Myocyte (in vitro differentiated cells): Measurements from ENCODE around the gene ABI3BP. TPM values are rescaled to one million over a fixed set of nuclear protein-coding genes. Genes with fewer than 3 reads are reported as not detected.

ENCODE experiments used
- DNase-seq: peaks from one replicate; pipeline ENCODE4 v3.0.0-alpha.2; 2012; ENCODE audit warnings: low read depth
- total RNA-seq: library from RNA; depleted of rRNA; stranded (reverse); fragments of >200 nt; gene quantifications from 2 replicates; pipeline ENCODE4 v1.2.3, GENCODE V29; 2014

Gene ABI3BP
- total RNA-seq, 1 donor from 2014 or later: 97.0 TPM

DNA sequence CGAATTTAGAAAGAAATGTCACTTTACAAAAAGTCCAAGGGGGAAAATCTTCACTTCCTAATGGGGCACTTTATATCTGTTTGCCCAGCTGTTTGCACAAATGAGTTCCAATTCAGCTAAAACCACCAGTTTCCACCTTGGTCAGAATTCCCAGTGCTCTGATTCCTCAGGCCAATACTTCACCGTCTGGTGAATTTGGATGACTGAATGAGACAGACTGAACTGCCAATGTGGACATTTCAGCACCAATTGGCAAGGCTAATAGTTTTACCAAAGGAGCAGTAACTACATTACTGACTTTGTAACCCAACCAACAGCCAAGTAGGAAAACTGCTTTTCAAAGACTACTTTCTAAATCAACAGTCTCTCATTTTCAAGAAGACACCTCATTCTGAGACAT lies 51.8 kb downstream of the ABI3BP start:
- no peak for DNase-seq

DNA sequence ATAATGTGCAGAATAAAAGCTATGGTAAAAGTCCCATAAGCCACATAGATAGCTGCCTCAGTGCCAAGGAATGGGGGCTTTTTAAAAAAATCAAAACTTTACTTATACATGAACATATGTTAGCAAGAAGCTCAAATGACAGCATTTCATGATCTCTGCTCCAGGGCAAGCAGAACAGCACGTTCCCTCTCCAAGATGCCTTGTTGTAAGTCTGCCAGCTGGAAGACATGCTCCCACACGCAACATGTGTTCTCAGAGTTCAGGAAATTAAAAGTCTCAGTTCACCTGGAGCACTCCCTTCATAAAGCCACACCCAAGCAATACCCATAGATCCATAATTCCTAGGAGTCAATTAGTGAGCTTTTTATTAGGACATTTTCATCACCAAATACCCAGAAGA lies 52.2 kb downstream of the ABI3BP start:
- no peak for DNase-seq

DNA sequence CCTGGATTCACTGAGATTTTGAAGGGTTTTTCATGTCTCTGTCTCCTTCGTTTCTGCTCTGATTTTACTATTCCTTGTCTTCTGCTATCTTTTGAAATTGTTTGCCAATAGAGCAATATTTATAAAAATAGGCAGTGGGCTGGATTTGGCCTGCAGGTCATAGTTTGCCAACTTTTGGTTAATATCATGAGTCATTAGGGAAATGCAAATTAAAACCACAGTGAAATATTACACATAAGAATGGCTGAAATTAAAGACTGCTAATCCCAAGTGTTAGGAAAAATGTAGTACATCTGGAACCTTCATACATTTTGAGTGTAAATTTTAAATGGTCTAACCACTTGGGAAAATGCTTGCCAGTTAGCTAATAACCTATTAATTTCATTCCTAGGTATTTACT lies 56.3 kb downstream of the ABI3BP start:
- DNase-seq: no peak

DNA sequence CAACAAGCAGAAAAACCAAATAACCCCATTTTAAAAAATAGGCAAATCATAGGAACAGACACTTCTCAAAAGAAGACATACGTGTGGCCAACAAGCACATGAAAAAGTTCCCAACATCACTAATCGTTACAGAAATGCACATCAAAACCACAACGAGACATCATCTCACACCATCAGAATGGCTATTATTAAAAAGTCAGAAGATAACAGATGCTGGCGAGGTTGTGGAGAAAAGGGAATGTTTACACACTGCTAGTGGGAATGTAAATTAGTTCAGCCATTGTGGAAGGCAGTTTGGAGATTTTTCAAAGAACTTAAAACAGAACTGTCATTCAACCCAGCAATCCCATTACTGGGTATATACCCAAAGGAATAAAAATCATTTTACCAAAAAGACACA lies 60.7 kb downstream of the ABI3BP start:
- DNase-seq: no peak

DNA sequence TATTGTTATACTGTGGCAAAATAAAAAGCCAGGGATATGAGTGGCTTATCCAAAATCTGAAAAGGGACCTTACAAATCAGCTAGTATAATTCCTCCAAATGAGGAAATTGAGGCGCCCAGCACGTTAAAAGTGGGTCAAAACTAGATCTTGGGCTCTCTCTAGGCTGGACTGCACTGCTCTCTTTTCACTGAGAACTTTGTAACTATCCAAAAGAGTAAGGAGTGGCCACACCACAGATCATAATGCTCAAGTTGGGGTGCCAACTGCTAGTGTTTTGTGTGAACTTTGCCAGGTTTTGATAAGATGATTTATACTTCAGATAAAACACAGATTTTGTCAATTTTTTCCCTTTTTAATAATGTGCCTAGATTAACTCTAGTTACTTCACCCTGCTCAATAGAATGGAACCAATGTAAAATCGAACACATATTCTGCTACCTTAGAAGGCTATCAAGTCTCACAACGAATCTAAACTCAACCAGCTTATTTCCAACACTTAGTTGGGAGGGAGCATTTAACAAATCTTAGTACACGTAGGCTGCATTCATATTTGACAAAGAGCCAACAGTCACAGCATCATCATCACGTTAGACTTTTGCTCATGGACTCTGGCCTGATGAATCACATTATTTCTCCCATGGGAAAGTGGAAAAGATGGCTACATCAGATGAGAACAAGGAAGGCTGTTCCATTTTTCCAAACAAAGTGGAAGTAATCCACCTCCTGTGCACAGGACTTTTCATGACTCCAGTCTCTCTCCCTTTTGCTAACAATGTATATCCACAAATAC lies 64.4 kb downstream of the ABI3BP start:
- peak; percentile 76 for DNase-seq

DNA sequence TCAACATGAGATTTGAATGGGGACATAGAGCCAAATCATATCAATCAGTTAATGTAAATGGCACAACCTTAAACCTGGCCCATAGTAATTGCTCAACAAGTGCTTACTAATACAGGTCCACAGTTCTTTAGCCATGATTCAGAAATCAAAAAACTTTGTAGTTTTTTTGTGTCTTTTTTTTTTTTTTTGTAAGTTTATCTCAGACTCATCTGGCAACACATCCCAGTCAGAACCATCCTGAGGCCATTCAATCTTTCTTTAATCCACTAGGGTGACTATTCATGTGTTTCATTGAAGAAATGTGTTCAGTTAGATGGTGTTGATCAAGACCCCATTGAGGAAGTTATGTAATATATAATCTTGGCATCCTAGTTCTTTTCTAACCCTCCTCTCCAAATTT lies 65.4 kb downstream of the ABI3BP start:
- no peak for DNase-seq

DNA sequence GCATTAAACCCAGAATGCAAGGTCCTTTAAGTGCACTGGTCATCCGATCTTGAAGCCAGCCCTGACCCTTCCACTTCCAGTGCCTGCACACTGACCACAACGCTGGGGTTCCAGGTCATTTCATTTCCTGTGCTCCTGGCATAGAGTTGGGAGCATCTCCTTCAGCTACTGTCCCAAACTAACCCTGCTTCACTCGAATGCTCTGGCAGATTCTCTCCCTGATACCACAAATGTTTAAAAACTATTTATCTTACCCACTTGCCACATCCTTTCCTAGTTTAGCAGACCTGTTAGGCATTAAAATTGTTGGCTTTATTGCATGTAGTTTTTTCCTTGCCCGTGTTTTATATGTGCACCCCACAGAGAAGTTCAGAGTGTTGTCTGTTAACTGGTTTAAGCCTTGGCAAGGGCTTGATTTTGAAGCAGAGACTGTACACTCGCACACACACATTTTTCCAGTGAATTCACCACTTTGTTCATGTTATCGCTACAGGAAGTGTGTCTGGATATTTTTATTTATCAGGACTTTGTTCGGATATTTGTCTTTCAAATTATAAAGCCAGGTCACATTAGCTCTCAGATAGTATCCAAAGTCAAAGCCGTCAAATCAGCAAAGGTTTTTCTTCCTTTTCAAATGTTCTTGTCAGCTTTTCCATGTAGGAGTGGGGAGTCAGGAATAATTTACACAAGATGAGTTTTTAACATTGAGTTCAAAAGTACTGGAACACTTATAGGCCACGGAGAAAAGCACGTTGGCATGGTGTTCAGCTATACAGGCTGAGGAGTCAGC lies 77.3 kb downstream of the ABI3BP start:
- no peak for DNase-seq

DNA sequence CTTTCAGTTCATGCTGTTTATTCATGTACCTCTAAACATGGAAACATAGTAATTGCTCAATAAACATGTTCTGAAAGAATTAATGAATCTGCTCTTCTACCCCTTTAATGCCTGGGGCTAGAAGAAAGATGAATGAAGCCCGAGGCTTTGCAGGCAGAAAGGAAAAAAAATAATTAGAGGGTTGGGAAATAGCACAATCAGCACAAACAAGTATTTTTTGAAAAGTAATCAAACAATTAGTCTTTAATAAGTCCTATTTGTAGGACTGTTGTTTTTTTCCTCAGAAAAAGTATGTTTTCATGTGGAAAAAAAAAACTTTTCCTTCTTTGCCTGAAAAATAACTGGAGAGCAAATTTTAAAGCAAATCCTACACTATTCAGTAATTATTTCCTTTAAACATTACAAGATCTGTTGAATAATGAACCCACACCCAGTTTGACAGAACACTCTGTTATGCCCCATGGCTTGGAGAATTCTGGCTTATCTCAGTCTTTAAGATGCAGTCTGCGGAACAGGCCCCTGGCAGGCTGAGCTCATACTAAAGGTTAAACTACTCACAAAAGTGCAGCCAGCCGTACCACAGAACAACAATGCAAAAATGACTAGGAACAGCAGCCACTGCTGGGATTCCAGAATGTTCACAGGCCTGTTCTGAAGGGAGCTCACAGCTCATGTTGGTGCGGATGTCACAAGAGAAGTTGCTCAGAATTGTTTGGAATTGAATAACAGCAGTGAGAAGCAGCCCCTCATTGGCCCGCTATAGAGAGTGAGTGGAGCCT lies 79.2 kb downstream of the ABI3BP start:
- no peak for DNase-seq

DNA sequence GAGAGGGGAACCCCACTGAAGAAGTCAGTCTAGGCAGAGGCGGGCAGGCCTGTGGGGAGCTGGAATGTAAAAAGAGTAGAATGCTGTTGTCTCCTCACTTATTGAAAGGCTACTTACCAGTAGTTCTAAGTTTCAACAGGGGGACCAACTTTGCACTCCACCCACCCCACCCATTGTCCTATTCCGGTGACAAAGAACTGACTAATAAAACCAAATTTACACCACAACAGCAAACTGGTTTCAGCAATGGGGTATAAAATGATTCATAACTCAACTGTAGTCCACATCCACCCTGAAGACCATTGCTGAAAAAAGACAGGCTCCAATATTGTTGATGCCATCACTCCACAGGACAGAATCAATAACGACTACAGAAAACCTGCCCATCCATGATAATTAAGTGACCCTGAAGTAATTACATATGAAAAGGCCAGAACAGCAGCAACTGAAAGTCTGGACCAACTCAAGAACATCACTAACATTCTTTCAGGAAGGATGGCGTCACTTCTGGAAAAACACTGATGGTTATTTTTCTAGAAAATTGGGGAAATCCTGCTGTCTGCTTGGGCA lies 80.2 kb downstream of the ABI3BP start:
- DNase-seq: no peak

DNA sequence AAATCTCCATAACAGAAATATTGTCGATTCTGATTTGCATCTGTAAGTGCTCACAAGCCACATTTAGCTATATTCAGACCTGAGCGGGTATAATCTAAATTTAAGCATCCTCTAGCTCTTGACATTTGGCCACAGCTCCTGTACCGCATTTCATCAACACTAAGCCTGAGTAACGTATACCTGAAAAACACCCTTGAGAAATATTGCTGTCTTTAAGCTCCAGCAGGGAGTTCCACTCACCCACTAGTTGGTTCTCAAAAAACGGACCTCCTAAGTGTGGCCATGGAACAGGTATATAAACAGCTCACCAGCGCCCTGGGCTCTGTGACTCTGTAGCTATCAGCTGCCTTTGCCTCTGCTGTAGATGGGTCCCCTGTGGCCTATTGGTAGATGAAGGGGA lies 80.7 kb downstream of the ABI3BP start:
- no peak for DNase-seq

DNA sequence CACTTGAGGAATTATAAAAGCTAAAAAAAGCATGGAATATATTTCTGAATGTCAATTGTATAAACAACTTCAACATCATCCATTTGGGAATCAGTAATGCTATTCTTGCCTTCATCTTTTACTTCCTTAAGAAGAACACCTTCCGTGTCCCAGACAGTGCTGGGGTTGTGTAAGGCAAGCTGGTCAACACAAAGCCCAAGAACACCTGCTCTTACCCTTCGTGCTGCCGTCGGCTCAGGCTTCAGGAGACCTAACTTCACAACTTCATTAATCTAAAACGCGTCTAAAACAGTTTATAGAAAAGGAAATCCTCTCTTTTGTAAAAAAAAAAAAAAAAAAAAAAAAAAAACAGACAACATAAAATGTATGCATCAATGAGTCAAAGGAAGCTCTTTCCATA lies 81.3 kb downstream of the ABI3BP start:
- DNase-seq: no peak

DNA sequence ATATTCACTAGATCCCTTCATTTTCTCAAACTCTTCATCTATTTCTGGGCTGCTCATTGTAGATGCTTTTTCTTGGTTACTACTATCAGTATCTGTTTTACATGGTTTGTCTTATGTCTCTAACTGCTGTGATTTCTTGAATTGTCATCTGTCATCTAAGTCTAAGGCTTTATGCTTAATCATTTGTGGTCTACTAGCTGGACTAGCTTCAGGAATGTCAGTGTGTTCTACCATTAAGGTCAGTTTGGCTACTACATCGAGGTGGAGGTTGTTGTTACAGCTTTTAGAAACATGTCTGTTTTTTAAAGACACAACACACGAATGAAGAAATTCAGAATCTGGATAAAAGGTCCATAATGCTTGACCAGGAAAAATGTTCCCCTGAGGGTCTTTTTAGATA lies 82.2 kb downstream of the ABI3BP start:
- DNase-seq: no peak

DNA sequence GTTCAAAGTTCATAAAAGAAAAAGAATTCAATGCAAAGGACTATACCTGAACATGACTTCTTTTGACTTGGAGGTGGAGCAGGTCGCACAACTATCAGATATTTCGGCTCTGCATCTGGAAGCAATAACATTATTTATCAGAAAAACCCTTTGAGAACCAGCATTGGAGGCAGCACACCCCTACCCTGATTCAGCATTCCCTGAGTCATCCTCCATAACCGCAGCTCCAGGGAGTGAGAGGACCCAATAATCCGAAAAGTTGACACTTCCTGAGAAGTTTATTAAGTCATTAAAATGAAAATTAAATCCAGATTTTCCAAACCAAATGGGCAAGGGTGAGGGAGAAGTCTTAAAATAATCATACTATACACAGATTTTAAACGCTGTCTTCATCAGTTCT lies 90.6 kb downstream of the ABI3BP start:
- DNase-seq: no peak

DNA sequence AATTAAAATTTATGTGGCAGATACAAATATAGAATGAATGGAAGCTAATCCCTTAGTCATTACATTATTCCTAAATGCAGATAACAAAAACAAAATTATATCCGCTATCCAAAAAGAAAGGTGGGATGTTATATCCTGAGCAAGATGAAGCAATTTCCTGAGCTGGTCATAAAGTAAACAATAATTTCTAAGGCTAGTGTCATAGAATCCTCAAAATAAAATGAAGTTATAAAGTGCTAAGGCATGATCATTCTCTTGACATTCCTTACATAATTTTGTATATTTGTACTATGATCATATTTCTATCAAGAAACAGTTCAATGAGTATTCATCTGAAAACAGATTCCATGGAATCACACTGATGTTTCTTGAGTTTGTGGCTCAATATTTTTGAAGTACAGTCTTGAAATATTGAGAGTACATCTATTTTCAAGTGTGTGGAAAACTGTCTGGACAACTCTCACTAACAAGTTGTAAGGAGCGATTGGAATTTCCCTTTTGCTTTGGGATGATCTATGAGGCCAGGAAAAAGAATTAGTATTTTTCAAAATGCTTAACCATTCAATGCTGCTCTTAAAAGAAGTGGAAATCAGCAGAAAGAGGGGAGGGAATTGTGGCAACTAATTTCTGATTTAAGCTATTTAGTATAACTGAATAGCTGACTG lies 92.4 kb downstream of the ABI3BP start:
- DNase-seq: no peak

DNA sequence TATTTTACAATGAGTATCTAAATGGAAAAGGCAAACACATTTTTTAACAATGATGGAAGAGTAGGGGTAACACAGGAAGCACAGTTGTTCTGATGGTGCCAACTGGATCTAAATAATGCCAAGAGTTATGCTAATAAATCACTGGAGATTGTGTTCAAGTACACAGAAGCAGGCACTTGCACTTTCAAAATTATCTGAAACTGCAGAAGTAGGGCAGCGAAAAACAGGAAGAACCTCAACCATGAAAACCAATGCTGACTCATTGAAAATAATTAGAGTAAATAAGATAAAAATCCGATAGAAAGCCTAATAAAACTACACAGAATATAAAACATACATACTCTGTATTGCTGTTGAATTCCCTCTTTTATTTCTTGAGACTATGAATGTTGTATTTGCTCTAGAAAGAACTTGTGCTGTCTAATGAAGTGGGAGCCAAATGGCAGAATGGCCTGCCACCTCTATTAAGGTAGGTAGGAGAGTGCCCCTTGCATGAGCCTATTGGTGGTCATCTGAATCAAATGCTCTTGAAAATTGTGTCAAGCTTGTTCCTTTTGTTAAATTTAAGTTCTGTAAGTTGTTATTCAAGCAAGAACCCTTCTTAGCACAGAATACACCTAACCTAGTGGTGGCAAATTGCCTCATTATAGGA lies 93.7 kb downstream of the ABI3BP start:
- DNase-seq: peak; percentile 31

DNA sequence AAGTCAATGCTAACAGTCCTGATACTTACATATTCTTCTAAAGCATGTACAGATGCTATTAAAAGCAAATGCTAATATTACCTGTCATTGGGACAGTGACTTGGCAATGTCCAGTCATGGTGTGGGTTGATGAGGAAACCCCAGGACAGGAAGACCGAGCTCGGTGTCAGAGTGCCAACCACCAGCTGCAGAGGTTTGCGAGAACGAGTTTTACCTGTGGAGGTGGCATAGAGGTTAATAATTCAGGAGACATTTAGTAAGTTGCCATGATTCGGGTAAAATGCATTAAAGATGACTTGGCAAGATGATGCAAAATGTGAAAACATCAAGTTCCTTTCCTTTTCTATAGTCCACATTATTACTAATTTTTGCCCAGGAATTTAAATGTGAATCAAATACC lies 94.5 kb downstream of the ABI3BP start:
- DNase-seq: no peak

DNA sequence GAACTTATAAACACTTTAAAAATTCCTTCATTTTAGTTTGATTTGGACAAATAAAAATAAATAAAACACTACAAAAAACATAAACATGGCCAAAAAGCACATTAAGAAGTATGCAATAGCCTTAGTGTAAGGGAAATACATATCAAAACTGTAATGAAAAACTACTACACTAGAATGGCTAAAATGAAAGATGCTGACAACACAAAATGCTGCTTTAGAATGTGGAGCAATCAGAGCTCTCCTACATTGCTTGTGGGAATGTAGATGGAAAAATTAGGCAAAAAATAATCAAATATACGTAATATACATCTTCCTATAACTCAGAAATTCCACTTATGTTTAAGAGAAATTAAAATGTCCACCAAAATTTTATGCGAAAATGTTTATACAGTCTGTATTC lies 96.2 kb downstream of the ABI3BP start:
- no peak for DNase-seq

DNA sequence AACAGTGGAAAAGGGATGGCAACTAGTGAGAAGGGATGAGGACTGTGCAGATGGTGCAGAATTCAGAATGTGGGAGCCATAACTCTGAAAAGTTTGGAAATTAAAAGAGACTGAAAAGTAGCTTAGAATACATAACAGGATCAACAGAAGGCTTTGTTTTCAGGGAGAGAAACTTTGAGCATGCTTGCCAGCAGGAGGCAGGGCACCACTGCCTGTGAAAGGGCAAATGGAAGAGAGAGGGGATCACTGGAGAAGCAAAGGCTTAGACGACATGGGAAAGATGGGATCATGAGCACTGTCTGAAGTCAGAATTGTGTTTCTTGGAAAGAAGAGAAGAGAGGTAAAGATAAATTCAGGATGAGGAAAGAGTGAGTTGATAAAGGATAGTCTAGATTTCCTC lies 99.6 kb downstream of the ABI3BP start:
- DNase-seq: peak; percentile 53

DNA sequence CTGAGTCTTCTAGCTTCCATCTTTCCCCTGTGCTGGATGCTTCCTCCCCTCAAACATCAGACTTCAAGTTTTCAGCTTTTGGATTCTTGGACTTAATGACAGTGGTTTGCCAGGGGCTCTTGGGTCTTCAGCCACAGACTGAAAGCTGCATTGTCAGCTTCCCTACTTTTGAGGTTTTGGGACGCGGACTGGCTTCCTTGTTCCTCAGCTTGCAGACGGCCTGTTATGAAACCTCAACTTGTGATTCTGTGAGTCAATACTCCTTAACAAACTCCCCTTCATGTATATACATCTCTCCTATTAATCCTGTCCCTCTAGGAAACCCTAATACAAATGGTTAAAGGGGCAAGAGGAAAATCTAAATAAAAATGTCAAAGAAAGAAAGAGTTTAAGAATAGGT lies 100.1 kb downstream of the ABI3BP start:
- no peak for DNase-seq

DNA sequence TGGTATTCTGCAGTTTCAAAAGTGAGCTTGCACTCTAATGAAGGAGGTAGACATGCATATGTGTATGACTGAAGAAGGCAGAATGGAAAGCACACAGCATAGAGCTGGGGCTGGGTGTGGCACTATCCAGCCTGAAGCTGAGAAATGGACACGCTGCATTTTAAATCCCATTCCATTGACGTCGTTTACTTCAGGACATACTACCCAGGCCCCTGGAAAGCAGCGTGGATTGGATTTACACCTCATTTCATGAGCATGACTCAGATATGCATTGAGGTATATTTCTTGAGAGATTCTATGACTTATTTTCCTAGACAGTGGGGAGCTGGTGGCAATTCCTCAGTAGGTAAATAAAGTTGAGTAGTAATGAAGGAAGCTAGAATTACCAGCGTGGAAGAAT lies 101.4 kb downstream of the ABI3BP start:
- no peak for DNase-seq

DNA sequence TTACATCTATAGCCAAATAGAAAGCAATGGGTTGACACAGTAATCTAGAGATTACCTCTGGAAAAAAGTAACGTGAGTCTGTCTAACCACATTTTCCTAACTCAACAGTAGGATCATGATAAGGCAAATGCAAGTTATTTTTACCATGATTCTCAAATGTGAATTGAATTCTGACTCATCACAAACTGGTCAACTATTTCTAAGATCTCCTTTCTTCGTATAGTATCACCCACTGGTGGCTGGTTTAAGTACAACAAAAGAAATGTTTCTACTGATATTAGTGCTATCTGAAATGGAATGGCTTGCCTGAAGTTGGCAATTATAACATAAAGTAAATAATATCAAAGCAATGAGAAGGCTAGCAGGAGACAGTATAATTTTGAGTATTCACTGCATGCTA lies 102.2 kb downstream of the ABI3BP start:
- DNase-seq: peak; percentile 73
